ENCODE results near the gene MAP3K2. TPM values are rescaled to one million over a fixed set of nuclear protein-coding genes. Genes with fewer than 3 reads are reported as not detected.

Gene MAP3K2
- total and polyA plus RNA-seq, 2 of the 4 experiments (the other 2 are of a cell fraction) = 6.2 to 30.8 TPM

GRCh38 chr2:127428057-127428814, 40.5 kb upstream of the MAP3K2 start:
- Histone ChIP-seq H3K14ac (replicated peaks; ENCODE audit: low read depth, low read length) (no peak overlapping the region), H2BK5ac (ENCODE audit: low read depth, low read length, poor library complexity, severe bottlenecking) (no peak overlapping the region), H4K8ac (ENCODE audit: low read depth in 2 of 2, low read length in 2 of 2) (no peak overlapping the region), H4K5ac (ENCODE audit: low read depth, low read length) (no peak overlapping the region), H3K23ac (ENCODE audit: low read depth, low read length) (no peak overlapping the region), H3K9me3 (ENCODE audit: control insufficient read depth, insufficient read depth, low read length) (no peaks in the 10 kb centered on the region), H3K27ac (ENCODE audit: insufficient read depth, low read length) (no peak overlapping the region), H3K18ac (ENCODE audit: low read depth, low read length) (no peak overlapping the region), H3K4ac (ENCODE audit: low read depth, low read length) (no peak overlapping the region), H3K4me1 (ENCODE audit: control insufficient read depth, insufficient read depth, low read length) (no peaks in the 10 kb centered on the region; the same call in 1 of the 2 replicates), H2AK9ac (replicated peaks; ENCODE audit: low read depth, low read length, poor library complexity) (no peak overlapping the region), H3K56ac (ENCODE audit: extremely low read depth, insufficient read depth, low read length) (no peak overlapping the region), H2BK20ac (ENCODE audit: low read depth, low read length) (no peak overlapping the region), H3K27me3 (ENCODE audit: control insufficient read depth, insufficient read depth, low read length) (peaks cover 4% of the 10 kb centered on the region), H2BK15ac (ENCODE audit: low read depth, low read length) (no peak overlapping the region), H3K4me2 (ENCODE audit: low read depth, low read length) (no peak overlapping the region), H3K9me1 (ENCODE audit: insufficient read depth, low read length) (no peaks in the 10 kb centered on the region), H3K36me3 (ENCODE audit: control insufficient read depth, insufficient read depth, low read length) (no peaks in the 10 kb centered on the region), H2AK5ac (ENCODE audit: low read depth, low read length) (no peak overlapping the region), H3K9ac (ENCODE audit: low read depth, low read length) (no peak overlapping the region), H4K91ac (ENCODE audit: insufficient read depth, low read depth, low read length) (no peak overlapping the region), H2AFZ (replicated peaks; ENCODE audit: low read length, poor library complexity) (no peak overlapping the region), H4K20me1 (ENCODE audit: insufficient read depth, low read length) (no peaks in the 10 kb centered on the region), H2BK120ac (ENCODE audit: low read depth, low read length) (no peak overlapping the region), H3K79me1 (ENCODE audit: low read depth in 1 of 2, low read length in 2 of 2) (no peaks in the 10 kb centered on the region), H3K4me3 (ENCODE audit: insufficient read depth, low read depth, low read length) (no peak overlapping the region)
- ATAC-seq (ENCODE audit: low read depth) = no peak
- WGBS, 2 experiments (ENCODE audit: extremely low coverage in 2 of 2, insufficient read length in 1 of 2) = 97% methylated on average over 17 of the region's 36 CpGs; no CpG with 5 or more reads in 1 of the 2 experiments
- CTCF ChIA-PET = no interaction called here
- intact Hi-C loops (cut with micrococcal nuclease) (no loop called here), in situ Hi-C loops (cut with MboI; ENCODE audit: low sequenced_read_pairs) (no loop called here), dilution Hi-C loops (cut with HindIII; ENCODE audit: low sequenced_read_pairs, unreplicated experiment) (no loop called here)
- no peak for DNase-seq
- no peak for TF ChIP-seq USF2 (IDR thresholded peaks at IDR 0.05; ENCODE audit: low read depth, low read length)
- TF ChIP-seq MAZ (IDR thresholded peaks at IDR 0.05; ENCODE audit: borderline replicate concordance, low read depth, low read length) = no peak
- no peak for TF ChIP-seq MXI1 (IDR thresholded peaks at IDR 0.05; ENCODE audit: borderline replicate concordance, low read depth, low read length)
- no TSS peak for BruUV-seq (replicated peaks)
- POLR2A ChIA-PET (ENCODE audit: unreplicated experiment) = no interaction called here
